ENCODE measurements around the gene RIC8B.

DNA sequence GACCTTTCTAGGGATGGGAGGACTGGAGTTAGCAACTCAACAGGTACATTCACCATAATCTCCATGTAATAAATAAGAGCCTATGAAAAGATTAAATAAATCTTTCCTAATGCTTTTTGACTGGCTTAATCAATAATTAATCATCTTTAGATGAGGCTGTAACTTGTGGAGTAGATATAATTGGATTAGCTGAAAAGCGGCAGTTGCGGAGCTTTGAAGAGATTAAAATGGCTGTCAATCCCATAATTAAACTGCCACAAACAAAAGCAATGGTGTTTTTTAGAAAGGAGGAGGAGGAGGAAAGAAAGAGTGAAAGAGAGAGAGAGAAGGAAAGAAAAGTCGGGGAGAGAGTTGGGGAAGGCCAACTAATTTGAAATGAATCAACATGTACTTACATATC is 110.5 kb downstream of the RIC8B start:
- TF ChIP-seq, protein P1, sequence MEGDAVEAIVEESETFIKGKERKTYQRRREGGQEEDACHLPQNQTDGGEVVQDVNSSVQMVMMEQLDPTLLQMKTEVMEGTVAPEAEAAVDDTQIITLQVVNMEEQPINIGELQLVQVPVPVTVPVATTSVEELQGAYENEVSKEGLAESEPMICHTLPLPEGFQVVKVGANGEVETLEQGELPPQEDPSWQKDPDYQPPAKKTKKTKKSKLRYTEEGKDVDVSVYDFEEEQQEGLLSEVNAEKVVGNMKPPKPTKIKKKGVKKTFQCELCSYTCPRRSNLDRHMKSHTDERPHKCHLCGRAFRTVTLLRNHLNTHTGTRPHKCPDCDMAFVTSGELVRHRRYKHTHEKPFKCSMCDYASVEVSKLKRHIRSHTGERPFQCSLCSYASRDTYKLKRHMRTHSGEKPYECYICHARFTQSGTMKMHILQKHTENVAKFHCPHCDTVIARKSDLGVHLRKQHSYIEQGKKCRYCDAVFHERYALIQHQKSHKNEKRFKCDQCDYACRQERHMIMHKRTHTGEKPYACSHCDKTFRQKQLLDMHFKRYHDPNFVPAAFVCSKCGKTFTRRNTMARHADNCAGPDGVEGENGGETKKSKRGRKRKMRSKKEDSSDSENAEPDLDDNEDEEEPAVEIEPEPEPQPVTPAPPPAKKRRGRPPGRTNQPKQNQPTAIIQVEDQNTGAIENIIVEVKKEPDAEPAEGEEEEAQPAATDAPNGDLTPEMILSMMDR (IDR thresholded peaks at IDR 0.05; ENCODE audit: low read depth, low read length, poor library complexity, severe bottlenecking) = no peak
- TF ChIP-seq EZH2phosphoT487 (IDR thresholded peaks at IDR 0.05; ENCODE audit: borderline replicate concordance, low read length) = no peak
